Measurements from ENCODE around the gene SFXN5.

Gene SFXN5

GRCh38 chr2:73053316-73054114 lies 18.0 kb downstream of the SFXN5 start:
- no peak for DNase-seq (ENCODE audit: low spot score)

DNA sequence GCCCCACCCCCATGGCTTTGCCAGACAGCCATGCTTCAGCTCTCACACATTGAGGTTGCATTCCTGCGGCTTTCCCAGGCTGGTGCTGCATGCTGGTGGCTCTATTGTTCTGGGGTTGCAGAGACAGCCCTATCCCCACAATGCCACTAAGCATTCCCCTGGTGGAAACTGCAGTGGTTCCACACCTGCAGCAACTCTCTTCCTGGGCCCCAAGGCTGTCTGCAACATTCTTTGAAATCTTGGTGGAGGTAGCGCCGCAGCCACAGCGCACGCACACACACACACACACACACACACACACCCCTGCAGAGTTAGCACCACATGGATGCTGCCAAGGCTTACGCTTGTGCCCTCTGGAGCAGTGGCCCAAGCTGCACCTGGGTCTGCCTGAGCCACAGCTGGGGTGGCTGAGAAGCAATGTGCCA lies 21.4 kb downstream of the SFXN5 start:
- DNase-seq (ENCODE audit: low spot score), result no peak

- no peak for DNase-seq (ENCODE audit: low spot score)
Measured at GRCh38 chr2:73043929-73044832, 27.3 kb downstream of the SFXN5 start.

DNA sequence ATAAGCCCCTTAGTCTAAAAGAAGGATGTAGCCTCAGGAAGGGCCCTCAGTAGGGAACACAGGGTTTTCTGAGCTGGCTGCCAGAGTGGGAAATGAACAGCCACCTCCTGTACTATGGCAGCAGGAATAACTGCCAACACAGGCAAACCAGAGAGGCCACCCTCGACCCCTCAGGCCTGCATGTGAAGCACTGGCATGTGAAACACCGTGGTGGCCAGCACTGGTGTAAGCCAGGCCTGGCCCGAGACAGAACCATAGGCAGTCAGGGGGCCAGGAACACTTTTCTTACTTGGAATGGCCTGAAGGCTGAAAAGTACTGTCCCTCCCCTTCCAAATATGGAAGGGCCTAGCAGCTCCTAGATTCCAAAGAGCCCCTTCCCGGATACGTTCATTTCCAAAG lies 28.2 kb downstream of the SFXN5 start:
- DNase-seq (ENCODE audit: low spot score), result no peak

GRCh38 chr2:73037947-73038585 lies 33.4 kb downstream of the SFXN5 start:
- DNase-seq (ENCODE audit: low spot score), result no peak

GRCh38 chr2:73036766-73037165 lies 34.7 kb downstream of the SFXN5 start:
- no peak for DNase-seq (ENCODE audit: low spot score)

DNA sequence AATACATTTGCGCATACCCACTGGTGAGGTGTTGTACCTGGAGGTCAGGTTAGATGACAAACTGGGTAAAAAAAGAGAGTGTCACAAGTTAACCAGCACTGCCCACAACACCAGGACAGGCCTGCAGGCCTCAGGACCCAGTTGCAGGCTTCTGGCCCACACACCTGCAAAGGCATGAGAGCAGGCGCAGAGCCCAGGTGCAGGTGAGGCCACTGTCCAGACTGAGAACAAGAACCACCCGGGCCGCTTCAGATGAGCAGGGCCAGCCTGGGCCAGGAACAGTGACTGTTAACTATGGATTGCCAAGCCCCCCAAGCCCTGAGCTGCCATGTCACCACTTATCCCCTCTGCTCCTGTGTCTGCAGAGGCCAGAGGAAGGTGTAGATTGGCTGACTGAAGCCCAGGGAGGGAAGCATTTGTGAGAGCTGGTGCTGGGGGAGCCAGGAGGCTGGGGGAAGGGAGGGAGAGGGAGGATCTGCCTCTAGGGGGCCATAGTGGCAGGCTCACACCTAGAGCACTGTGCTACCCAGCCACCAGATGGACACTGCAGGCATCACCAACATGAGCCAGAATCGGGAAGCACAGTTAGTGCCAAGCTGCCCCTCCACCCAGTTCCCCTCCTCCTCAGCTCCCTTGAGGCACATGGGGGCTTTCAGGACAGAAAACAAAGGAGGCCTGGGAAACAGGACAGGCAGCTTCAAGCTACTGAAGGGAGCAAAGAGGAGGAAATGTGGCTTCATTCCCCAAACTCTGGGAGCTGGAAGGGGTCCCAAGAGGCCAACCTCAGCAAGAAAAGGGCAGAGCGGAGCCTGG lies 35.4 kb downstream of the SFXN5 start:
- no peak for DNase-seq (ENCODE audit: low spot score)

- DNase-seq (ENCODE audit: low spot score), result no peak
Measured at GRCh38 chr2:73034661-73035375, 36.7 kb downstream of the SFXN5 start.

- DNase-seq (ENCODE audit: low spot score), result no peak
Measured at GRCh38 chr2:73033766-73034381, 37.6 kb downstream of the SFXN5 start.

GRCh38 chr2:73033142-73033765 lies 38.3 kb downstream of the SFXN5 start:
- DNase-seq (ENCODE audit: low spot score), result no peak

GRCh38 chr2:73032702-73033097 lies 38.8 kb downstream of the SFXN5 start:
- DNase-seq (ENCODE audit: low spot score), result no peak

- no peak for DNase-seq (ENCODE audit: low spot score)
Measured at GRCh38 chr2:73031725-73032701, 39.5 kb downstream of the SFXN5 start.

DNA sequence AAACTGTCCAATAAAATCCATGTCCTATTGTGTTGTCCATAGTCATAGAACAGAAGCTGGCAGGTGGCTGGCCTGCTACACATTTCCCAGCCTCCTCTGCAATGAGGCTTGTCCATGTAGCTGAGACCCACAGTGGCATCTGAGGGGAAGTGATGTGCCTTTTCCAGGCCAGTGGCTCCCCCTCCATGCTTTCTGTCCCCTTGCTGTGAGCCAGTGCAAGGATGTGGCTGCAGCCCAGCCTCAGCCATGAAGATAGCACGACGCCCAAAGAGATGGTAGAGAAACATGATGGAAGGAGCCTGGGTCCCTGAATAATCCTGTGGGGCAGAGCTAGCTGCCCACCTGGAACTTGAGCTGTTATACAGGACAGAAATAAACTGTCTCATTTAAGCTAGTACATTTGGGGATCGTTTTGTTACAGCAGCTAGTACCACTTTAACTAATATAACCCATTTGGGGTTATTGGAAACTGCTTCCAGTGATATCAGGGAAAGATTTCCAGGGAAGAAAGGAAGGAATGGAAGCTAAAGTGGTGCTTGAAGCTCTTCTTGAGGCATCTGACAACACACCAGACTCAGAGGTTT lies 40.3 kb downstream of the SFXN5 start:
- no peak for DNase-seq (ENCODE audit: low spot score)

DNA sequence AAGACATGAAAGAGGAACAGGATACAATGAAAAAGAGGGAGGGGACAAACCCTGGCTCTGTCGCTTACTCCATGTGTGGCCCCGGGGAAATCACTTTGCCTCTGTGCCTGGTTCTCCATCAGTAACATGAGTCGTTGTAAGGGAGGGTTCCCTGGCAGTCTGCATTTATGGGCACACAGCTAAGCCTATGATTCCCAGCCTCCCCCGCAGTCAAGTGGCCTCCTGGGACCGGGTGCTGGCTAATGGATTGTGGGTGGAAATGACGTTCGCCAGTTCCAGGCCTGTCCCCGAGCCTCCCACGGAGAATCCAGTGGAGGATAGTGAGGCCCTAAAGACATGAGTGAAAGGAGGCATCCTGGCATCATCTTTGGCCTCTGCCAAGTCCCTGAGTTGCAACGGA lies 42.7 kb downstream of the SFXN5 start:
- no peak for DNase-seq (ENCODE audit: low spot score)

- DNase-seq (ENCODE audit: low spot score), result no peak
Measured at GRCh38 chr2:73027340-73027739, 44.2 kb downstream of the SFXN5 start.

DNA sequence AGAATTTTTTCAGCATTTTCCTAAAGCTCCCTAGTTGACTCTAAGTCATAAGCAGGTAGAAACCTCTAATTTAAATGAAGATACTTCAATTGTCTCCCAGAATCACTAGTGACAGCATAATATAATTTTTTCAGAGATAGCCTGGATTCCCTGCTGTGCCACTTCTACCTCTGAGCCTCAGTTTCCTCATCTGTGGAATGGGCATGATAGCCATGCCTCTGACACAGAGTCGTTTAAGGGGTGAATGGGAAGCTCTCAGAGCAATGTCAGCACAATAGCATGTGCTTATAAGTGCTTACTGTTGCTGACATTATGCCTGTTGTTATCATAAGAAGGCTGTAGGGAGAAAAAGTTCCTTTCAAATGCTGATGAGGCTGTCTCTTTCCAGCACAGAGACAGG lies 48.0 kb downstream of the SFXN5 start:
- no peak for DNase-seq (ENCODE audit: low spot score)

DNA sequence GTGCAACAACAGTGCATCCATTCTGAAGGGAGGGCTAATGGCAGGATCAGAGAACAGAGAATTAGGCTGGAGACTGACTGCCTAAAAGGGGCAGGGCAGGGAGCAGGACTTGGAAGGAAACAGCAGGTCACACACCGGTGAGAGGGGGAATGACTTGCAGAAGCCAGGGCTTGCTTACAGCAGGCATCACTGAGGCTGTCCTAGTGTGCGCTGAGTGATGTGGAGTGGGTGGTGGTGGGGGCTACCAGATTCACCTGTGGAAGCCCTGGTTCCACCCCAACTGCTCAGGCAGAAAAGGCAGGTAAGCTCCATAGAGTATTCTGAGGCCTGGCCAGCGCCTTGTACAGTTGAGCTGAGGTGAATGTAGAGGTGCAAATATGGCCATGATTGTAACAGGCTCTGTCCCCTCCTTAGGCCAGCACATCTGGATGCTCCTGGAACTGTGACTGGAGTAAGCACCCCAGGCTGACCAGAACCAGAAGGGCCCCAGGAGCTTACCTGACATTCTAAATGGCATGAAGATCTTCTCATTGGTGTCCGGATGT lies 49.4 kb downstream of the SFXN5 start:
- no peak for DNase-seq (ENCODE audit: low spot score)

DNA sequence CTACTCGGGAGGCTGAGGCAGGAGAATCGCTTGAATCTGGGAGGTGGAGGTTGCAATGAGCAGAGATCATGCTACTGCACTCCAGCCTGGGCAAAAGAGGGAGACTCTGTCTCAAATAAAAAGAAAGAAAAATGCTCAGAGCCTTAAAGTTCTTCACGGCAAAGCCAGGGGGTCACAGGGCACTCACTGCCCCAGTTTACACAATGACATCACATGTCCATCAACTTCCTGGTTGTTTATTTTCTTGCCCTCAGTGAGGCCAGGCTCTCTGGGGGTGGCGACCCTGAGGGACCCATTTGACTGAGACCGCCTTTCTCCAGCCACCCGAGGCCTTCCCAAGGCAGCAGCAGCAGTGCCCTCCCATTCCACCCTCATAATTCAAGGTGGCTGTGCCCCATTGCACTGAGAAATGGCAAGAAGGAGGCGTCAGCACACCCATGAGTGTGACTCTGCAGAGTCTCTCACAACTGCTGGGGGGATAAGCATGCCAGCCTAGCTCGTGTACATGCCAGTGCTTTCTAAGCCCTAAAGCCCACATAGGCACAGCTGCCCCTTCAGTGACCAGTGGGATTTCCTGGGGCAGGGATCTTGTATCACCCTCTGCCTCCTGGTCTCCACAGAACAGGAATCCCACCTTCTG lies 50.0 kb downstream of the SFXN5 start:
- DNase-seq (ENCODE audit: low spot score), result no peak

All from hematopoietic multipotent progenitor cell treated with erythropoietin and hydrocortisone succinate and interleukin-3 and kit ligand, for 15 days (in vitro differentiated cells).